RWPE1 (cell line): ENCODE results near the gene ADAMTS2.
"Not testable (repeated sequence)": the region's sequence is repeated elsewhere in the genome, so short reads cannot be mapped to it uniquely, and the experiment has no call there.

ENCODE experiments used
- CTCF ChIA-PET: fragments of 350-600 bp; sonication (Branson Sonifier 250); formaldehyde crosslinking; extraction: SDS; loops from one replicate; lab custom pipeline; 2021; lab: Yijun Ruan, JAX
- POLR2A ChIA-PET: fragments of 400-600 bp; formaldehyde crosslinking; extraction: SDS; loops from one replicate; lab custom pipeline; 2020; ENCODE audit warnings: antibody characterized with exemption; ENCODE audit not compliant: low non-redundant PET; lab: Yijun Ruan, JAX
- DNase-seq: peaks from one replicate; pipeline ENCODE4 v3.0.0; 2012; ENCODE audit warnings: low spot score
- H3K27ac ChIP-seq: fragments of 450-650 bp; 2 replicates; pipeline ENCODE4 v1.5.1; 2017
- TF ChIP-seq, protein P1 (sequence below): fragments of 450-650 bp; conservative IDR thresholded peaks from 2 replicates; pipeline ENCODE4 v1.5.1; 2017; ENCODE audit warnings: low read depth, mild to moderate bottlenecking

Gene ADAMTS2

DNA sequence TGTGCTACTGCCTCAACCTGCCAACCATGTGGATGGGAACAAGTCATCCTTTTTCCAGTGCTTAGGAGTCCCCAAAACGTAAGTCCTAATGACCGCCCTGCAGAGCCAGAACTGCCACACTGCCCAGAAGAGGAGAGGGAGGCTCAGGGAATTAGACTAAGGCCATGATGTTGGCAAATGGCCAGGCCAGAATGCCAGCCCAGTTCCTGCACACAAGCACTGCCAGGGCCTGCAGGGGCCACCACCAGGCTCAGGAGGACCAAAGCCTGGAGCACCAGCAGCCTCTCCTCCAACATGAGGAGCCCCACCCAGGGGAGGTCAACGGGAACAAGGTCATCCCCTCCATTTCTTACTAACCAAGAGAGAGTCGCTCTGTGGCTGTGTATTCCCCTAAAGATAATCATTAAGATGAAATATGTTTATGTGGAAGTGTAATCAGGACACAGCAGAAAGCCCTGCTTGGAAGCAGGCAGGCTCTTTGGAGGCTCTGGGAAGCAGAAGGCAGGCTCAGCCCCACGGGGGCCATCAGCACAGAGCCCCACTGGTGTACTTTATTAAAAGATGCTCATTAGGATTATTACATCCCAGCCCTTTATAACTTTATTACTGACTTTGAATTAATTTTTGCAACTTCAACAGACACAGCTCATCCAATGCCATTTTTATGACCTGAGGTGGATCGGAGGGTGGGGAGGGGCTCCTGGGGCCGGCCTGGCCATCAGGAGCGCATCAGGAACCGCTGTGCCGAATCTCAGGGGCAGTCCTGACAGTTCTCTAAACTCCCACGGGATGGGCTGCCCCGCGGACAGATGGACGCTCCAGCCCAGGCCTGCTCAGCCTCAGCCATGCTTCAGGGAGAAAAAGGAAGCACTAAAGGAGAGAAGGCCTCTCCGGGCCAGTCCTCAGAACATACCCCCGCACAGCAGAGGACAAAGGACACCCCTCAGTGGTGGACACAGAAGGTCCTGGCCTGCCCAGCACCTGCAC lies 127.0 kb downstream of the ADAMTS2 start:
- POLR2A ChIA-PET: no interaction called here
- TF ChIP-seq, protein P1, sequence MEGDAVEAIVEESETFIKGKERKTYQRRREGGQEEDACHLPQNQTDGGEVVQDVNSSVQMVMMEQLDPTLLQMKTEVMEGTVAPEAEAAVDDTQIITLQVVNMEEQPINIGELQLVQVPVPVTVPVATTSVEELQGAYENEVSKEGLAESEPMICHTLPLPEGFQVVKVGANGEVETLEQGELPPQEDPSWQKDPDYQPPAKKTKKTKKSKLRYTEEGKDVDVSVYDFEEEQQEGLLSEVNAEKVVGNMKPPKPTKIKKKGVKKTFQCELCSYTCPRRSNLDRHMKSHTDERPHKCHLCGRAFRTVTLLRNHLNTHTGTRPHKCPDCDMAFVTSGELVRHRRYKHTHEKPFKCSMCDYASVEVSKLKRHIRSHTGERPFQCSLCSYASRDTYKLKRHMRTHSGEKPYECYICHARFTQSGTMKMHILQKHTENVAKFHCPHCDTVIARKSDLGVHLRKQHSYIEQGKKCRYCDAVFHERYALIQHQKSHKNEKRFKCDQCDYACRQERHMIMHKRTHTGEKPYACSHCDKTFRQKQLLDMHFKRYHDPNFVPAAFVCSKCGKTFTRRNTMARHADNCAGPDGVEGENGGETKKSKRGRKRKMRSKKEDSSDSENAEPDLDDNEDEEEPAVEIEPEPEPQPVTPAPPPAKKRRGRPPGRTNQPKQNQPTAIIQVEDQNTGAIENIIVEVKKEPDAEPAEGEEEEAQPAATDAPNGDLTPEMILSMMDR: no peak
- CTCF ChIA-PET: interaction anchor here (0.6 to 0.7 kb wide), 2 partner anchors 22 to 188 kb away, joined by 3 read pairs; no protein-coding TSS in a partner anchor
- no peak for DNase-seq
- no peak overlapping the region for H3K27ac ChIP-seq

DNA sequence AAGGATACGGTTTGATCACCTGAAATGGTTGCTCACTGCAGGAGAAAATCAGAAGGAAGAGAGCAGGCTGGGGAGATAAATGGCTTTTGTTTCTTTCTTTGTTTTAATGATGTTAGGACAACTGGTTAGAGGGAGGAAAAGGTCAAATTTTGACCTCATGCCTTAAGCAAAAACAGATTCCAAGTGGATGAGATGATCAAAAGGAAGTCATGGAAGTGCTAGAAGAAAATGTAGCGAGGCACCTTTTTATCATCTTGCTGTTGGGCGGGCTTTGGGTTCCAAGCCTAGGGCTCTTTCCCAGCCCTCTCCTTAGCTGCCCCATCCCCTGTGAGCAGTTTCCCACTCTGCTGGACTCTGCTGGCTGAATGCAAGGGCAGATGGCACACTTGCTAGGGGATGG lies 127.9 kb downstream of the ADAMTS2 start:
- no peak overlapping the region for H3K27ac ChIP-seq
- POLR2A ChIA-PET: no interaction called here
- CTCF ChIA-PET: no interaction called here
- TF ChIP-seq, protein P1: no peak
- DNase-seq: no peak

DNA sequence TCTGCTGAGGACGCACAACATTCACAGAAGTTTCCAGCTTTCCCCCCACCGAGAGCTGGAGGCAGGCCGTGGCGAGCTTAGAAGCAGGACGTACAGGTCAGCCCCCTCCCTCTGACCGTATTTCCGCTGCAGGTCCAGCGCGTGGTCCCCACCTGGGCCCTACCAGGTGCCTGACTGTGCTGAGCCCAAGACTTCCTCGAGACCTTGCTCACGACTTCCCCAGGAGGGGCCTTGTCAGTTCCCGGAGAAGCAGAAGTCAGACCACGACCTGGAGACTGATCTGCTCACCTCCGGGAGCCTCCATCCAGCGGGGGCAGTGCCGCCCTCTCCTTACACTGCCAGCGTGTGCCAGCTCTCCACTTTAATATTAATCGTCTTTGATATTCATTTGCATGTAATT lies 128.9 kb downstream of the ADAMTS2 start:
- POLR2A ChIA-PET, H3K27ac ChIP-seq, DNase-seq, CTCF ChIA-PET: not testable (repeated sequence)

DNA sequence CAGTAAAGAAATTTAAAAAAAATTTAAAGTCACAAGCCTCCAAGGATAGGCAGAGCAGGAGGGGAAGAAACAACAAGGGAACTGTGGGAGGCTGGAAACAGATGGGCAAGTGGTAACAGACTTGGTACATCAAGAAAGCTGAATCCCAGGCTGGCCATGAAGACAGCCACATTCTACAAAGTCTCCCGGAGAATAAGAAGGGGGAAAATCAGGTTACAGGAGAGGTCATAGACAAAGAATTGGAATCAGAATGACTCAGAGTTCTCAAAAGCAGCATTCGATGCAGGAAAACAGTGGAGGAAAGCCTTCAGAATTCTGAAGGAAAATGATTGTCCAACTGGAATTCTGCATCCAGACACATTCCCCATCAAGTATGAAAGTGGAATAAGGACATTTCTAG lies 129.7 kb downstream of the ADAMTS2 start:
- ChIA-PET POLR2A (no interaction called here), CTCF (no interaction called here)
- TF ChIP-seq, protein P1: no peak
- no peak for DNase-seq
- H3K27ac ChIP-seq: no peak overlapping the region

DNA sequence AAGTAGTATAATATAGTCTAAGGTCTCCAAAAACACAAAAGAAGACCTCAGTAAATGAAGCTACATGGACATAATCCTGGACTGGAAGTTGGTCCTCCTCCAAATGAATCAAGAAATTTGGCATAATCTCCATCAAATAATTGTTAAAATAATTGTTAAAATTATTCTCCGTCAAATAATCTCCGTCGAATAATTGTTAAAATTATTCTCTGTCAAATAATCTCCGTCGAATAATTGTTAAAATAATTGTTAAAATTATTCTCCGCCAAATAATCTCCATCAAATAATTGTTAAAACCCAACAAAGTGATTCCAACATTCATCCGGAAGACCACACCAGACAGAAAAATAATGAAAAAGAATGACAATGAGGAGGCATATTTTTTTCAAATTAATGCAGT lies 130.6 kb downstream of the ADAMTS2 start:
- ChIA-PET CTCF (interaction anchor here (0.7 kb wide), 2 partner anchors 46 to 1251 kb away, joined by 3 read pairs; no protein-coding TSS in a partner anchor), POLR2A (no interaction called here)
- TF ChIP-seq, protein P1: no peak
- no peak for DNase-seq
- H3K27ac ChIP-seq: no peak overlapping the region

DNA sequence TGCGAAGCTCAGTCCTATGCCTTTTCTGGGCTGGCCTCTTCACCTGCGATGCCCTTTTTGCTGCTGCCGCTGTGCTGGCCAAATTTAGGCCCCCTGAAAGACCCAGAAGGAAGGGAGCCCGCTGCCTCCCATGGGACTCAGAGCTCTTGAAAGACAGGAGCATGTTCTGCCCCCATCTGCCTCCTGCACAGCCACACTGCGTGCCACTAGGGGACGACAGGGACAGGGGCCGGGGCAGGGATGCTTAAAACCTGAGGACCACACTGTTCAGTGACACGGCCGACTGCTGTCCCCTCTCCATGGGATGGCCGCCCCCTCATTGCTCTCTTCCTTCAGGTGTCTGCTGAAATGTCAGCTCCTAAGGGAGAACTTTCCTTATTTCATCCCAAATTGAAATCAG lies 132.4 kb downstream of the ADAMTS2 start:
- ChIA-PET CTCF (no interaction called here), POLR2A (no interaction called here)
- no peak overlapping the region for H3K27ac ChIP-seq
- TF ChIP-seq, protein P1: no peak
- no peak for DNase-seq

DNA sequence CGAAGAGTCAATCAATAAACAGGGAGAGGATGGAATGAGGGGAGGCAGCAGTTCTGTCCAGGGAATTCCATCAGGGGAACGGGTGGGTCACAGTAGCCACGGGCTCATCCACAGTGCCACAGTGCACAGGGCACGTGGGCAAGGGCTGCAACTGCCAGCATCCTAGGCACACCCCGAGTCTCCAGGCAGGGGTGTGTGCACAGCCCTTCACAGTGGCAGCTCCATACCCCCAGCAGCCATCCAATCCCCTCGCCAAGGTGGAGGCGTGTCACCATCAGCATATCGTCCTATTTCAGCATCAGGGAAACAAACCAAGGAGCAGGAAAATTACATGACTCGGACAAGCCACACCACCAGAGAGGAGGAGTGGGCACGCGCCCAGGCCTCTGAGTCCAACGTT lies 133.6 kb downstream of the ADAMTS2 start:
- H3K27ac ChIP-seq: no peak overlapping the region
- POLR2A ChIA-PET: no interaction called here
- DNase-seq: no peak
- CTCF ChIA-PET: no interaction called here
- TF ChIP-seq, protein P1: no peak
